Measurements from ENCODE around the gene MOB1A. TPM values are rescaled to one million over a fixed set of nuclear protein-coding genes. Genes with fewer than 3 reads are reported as not detected.

Gene MOB1A
- total RNA-seq, 2 donors from 2014 or later = 101 to 119 TPM

- intact Hi-C loops (cut with DNase I) = no loop called here
- peak; percentile 93 for DNase-seq (ENCODE audit: low spot score)
Observed at GRCh38 chr2:74119912-74120825, 58.5 kb downstream of the MOB1A start.

- DNase-seq (ENCODE audit: low spot score) = no peak
- intact Hi-C loops (cut with DNase I) = no loop called here
Observed at GRCh38 chr2:74119339-74119738, 59.3 kb downstream of the MOB1A start.

DNA sequence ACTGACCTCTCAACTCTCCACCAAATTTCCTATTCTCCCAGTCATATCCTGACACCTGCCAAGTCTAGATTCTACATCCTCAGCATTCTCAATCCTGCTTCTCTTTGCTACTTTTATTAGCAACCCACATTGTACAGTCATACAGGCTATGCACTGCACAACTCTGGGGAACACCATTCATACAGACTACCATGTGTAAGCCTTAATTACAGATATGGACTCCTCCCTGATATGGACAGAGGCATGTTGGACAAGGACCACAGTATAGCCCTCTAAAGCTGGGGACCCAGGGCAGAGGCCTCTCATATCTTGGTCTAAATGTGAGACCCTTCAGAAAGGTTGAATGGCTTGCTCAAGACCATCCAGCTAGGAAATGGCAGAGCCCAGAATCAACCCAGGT lies 67.3 kb downstream of the MOB1A start:
- intact Hi-C loops (cut with DNase I) = no loop called here
- no peak for DNase-seq (ENCODE audit: low spot score)

DNA sequence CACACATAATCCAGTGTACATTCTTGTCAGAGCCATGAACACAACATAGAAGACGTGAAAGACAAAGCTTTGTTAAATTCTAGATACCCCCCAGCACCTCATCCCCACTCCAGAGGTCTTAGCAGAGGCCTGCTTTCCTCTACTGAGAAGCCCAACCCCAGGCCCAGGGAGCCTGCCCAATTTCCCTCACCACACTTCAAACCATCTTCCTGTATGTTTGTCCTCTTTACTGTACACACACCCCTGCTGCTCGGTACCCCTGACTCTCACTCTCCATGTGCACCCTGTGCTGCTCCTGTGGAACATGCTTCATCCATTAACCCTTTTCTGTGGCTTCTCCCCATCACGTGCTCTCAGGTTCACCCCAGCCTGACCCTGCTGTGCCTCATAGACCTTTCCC lies 68.1 kb downstream of the MOB1A start:
- intact Hi-C loops (cut with DNase I) = no loop called here
- no peak for DNase-seq (ENCODE audit: low spot score)

DNA sequence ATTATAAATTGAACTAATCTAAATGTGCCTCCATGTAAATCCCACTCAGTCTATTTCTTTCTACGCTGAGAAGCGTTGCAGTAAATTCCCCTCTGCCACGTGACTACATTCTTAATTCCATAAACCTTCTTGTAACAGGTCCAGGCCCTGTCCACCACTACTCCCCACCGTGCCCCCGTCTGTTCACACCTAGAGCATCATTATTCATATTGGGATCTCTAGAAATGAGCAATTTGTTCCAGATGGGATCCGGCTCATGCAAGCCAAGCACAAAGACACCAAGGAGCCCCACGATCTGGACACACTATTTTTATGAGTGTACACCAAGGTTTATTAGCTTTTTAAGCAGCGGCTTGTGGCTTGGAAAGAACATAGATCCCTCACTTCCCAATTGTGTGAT lies 69.1 kb downstream of the MOB1A start:
- intact Hi-C loops (cut with DNase I) = no loop called here

DNA sequence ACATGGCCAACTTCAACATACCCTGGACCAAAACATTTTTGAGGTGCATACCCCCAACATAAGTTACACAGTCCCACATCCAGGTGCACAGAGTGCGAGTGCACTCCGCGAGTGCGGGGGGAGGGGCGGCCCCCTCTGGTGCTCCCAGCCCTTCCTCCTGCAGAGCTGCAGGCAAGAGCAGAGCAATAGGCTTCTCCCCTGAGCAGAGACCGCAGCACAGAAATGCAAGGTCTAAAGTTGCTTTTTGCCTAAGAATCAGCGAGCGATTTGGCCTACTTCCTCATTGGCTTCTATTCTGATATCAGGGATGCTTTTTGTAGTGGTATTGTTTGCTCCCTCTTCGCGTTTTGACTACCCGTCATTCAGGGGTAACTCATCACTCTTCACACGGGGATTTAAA lies 71.6 kb downstream of the MOB1A start:
- intact Hi-C loops (cut with DNase I) = no loop called here
- DNase-seq (ENCODE audit: low spot score) = no peak

More for the DNA sequence above, 69.1 kb downstream of the MOB1A start:
- DNase-seq (ENCODE audit: low spot score) = no peak

DNA sequence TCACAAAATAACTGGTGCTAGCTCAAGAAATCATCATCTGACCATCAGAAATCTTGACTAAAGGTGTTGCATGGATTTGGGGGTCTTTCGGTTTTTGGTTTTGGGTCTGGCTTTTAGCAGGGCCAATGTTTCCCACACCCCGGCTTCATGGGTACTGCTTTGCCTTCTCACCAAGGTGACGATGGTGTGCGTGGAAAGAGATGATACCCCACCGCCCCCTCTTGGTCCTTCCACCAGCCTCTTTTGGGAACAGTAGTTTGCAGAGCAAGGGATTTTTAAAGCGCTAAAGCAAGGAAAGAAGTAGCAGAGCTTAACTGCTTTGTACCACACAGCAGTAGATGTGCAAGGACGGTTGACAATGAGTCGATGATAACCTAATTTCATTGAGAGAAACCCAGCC lies 73.3 kb downstream of the MOB1A start:
- no peak for DNase-seq (ENCODE audit: low spot score)
- intact Hi-C loops (cut with DNase I) = no loop called here

DNA sequence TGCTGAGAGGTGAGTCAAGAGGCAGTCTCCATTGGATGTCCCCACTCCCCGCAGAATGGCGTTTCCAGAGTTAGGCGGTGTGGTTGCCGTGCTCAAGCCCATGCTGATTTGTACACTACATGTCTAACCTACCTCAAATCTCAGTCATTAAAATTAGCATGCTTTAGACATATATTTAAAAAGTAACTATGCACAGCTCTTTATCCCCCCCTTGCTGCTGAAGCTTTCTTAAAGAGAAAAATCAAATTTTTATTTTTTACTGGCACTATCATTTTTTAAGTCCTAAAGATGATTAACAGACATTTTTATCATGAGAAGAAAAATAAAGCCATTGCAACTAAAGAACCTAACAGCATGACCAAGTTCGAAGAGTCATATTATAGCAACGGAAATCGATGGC lies 73.8 kb downstream of the MOB1A start:
- intact Hi-C loops (cut with DNase I) = no loop called here
- DNase-seq (ENCODE audit: low spot score) = no peak

DNA sequence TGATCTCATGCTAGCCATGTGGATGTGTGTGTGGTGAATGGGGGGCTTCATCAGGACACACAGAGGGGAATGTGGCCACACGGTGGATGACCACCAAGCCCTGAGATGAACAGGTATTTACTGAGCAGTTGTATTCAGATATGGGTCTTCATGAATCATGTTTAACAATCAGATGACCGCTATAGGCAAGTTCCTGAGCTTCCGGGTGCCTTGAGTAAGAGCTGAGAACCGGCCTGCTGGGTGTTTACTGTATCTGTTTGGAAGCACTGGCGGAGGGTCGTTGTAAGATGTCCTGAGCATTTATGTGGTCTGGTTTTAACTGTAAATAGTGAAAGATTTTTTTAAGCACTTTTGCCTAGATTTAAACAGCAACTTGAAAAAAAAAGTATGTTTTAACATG lies 74.9 kb downstream of the MOB1A start:
- intact Hi-C loops (cut with DNase I) = no loop called here
- DNase-seq (ENCODE audit: low spot score) = no peak

Other genes with a start within 250 kb of the MOB1A start
- gene TET3, start 194.0 kb downstream of the MOB1A start, total RNA-seq = 1 to 10 TPM; 6.6 to 8.5 TPM
- 10 to 100 TPM; 20.9 to 29.5 TPM for gene BOLA3, start 31.0 kb downstream of the MOB1A start, total RNA-seq
- gene MTHFD2, start 19.7 kb upstream of the MOB1A start, total RNA-seq = 100 to 1,000 TPM in 1 of 2 donors, 10 to 100 TPM in 1; 83.7 to 101 TPM
- gene SLC4A5, start 164.5 kb upstream of the MOB1A start, total RNA-seq = 1 to 10 TPM; 3.9 to 5.3 TPM
- 100 to 1,000 TPM; 165 to 167 TPM for gene DCTN1, start 201.4 kb upstream of the MOB1A start, total RNA-seq
- gene C2orf81, start 242.7 kb upstream of the MOB1A start, total RNA-seq = 1 to 10 TPM; 2.3 to 2.7 TPM
- 1 to 10 TPM; 7.9 to 9.4 TPM for gene WDR54, start 242.9 kb upstream of the MOB1A start, total RNA-seq